Measurements from ENCODE around the gene ERMAP. TPM values are rescaled to one million over a fixed set of nuclear protein-coding genes. Genes with fewer than 3 reads are reported as not detected.
A peak's percentile ranks its signal among the peaks of the same experiment; 100 is the strongest.

Gene ERMAP
- total and polyA plus RNA-seq, 4 experiments from 2014 or later: 2.0 to 8.6 (median 5.3) TPM

DNA sequence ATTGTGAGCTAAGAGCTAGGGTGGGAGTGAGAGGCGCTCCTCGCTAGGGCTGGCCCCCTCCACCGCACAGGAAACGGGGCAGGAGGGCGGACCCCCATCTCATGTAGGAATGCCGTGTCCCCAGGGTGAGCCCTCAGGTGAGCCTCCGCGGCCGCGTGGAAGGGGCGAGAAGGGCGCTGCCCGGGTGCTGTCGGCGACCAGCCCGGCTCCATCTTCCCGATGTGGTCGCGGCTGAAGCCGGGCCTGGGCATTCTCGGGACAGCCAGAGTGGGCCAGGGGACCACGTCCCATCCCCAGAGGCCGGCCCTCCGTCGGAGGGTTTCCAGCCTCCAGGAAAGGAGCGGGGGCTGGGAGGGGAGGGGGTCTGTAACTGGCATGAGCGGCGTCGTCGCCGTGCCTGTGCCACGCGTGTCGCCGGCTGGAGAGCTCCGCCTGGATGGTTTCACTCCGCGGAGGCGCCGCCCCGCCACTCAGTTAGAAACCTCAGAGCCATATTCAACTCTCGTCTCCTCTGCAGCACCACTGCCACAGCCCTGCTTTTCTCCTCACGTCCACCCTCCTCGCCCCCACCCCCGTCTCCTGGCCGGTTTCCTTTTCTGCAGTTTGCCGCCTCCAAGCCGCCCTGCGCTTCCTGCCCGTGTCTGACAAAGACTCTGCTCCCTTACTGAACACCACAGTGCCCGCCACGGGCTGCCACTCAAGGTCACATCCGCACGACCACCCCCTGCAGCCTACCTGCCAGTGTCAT, 31.8 kb upstream of the ERMAP start, which contains the start of gene TMEM269:
Gene TMEM269 (plus strand): TSS at position 46 of the 748 bp plus-strand sequence. CDS start 4,903 bp downstream, outside the sequence.
- peak within 1 kb of the TSS; percentile 85 to 94 (median 88) for H3K4me3 Mint-ChIP-seq
- peak within 1 kb of the TSS; percentile 8 for H3K27ac ChIP-seq (ENCODE audit: low read depth, low read length)
- peak within 1 kb of the TSS; percentile 43 to 90 (median 87) for H3K27ac Mint-ChIP-seq
- H3K4me1 ChIP-seq (ENCODE audit: insufficient read depth, low read length): peaks cover 14% of the 10 kb centered on the region
- peak within 1 kb of the TSS; percentile 6 to 51 for H3K4me3 ChIP-seq (ENCODE audit: low read length in 2 of 2)
- H3K36me3 Mint-ChIP-seq: peaks cover 14 to 20% of the 10 kb centered on the region in 2 donors
- no peaks in the 10 kb centered on the region for H3K9me3 ChIP-seq (ENCODE audit: control insufficient read depth in 1 of 2, low read length in 2 of 2)
- CTCF ChIA-PET (ENCODE audit: partially characterized antibody): interaction anchor here (1.5 to 2.6 kb wide), 2 partner anchors 39 to 288 kb away, joined by 4 to 12 read pairs; no protein-coding TSS in a partner anchor
- POLR2A ChIA-PET (ENCODE audit: partially characterized antibody): interaction anchor here (0.6 to 2.9 kb wide), 4 partner anchors 19 to 103 kb away, joined by 3 to 16 read pairs (median 7); partner anchors contain the start of genes C1orf50, ERMAP, P3H1 and SVBP
- H3K9me3 Mint-ChIP-seq: peaks cover 0 to 2% (median 0%) of the 10 kb centered on the region in 8 donors
- H3K36me3 ChIP-seq (ENCODE audit: insufficient read depth, low read length): peaks cover 3% of the 10 kb centered on the region
- H3K4me1 Mint-ChIP-seq: peaks cover 8 to 23% (median 13%) of the 10 kb centered on the region in 4 donors
- H3K27me3 Mint-ChIP-seq: no peaks in the 10 kb centered on the region
- DNase-seq: peak; percentile 35 to 66 (median 40)
- intact Hi-C loops (cut with micrococcal nuclease): no loop called here
- no peaks in the 10 kb centered on the region for H3K27me3 ChIP-seq (ENCODE audit: insufficient read depth, low read length)

DNA sequence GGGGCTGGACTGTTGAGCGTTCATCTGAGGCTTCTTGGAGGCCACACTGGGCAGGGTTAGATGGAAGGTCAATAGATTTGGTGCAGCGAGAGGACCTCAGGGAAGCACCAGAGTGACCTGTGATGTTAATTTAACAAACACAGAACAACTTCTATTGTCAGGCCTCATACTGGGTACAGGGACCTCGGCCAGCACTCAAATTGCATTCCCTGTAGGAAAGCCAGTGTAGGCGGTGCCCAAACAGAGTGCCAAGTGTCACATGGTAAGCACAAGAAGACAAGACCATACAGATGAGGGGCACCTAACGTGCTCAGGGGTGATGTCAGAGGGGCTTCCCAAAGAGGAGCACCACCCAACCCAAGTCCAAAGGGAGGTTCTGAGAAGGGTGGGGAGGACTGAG, 30.8 kb upstream of the ERMAP start:
- Histone ChIP-seq H3K27ac (ENCODE audit: low read depth, low read length) (no peak overlapping the region), H3K4me3 (ENCODE audit: low read length in 2 of 2) (no peak overlapping the region), H3K9me3 (ENCODE audit: control insufficient read depth in 1 of 2, low read length in 2 of 2) (no peaks in the 10 kb centered on the region), H3K27me3 (ENCODE audit: insufficient read depth, low read length) (no peaks in the 10 kb centered on the region), H3K4me1 (ENCODE audit: insufficient read depth, low read length) (peaks cover 14% of the 10 kb centered on the region), H3K36me3 (ENCODE audit: insufficient read depth, low read length) (no peaks in the 10 kb centered on the region)
- DNase-seq: no peak
- peaks cover 0 to 2% (median 0%) of the 10 kb centered on the region in 8 donors for H3K9me3 Mint-ChIP-seq
- intact Hi-C loops (cut with micrococcal nuclease): no loop called here
- H3K4me3 Mint-ChIP-seq: peak overlapping the region in 7 of 8 donors; percentile 85 to 94 (median 89)
- POLR2A ChIA-PET (ENCODE audit: partially characterized antibody): interaction anchor here (1.6 to 2.9 kb wide), 2 partner anchors 19 to 21 kb away, joined by 4 to 16 read pairs; partner anchors contain the start of genes C1orf50 and P3H1
- CTCF ChIA-PET (ENCODE audit: partially characterized antibody): interaction anchor here (1.5 kb wide), 1 partner anchor 40 kb away, joined by 4 read pairs; no protein-coding TSS in a partner anchor
- H3K27ac Mint-ChIP-seq: peak overlapping the region in 4 of 7 donors; percentile 21 to 90 (median 56)
- no peaks in the 10 kb centered on the region for H3K27me3 Mint-ChIP-seq
- H3K36me3 Mint-ChIP-seq: peaks cover 8 to 10% of the 10 kb centered on the region in 2 donors
- H3K4me1 Mint-ChIP-seq: peaks cover 8 to 23% (median 13%) of the 10 kb centered on the region in 4 donors

DNA sequence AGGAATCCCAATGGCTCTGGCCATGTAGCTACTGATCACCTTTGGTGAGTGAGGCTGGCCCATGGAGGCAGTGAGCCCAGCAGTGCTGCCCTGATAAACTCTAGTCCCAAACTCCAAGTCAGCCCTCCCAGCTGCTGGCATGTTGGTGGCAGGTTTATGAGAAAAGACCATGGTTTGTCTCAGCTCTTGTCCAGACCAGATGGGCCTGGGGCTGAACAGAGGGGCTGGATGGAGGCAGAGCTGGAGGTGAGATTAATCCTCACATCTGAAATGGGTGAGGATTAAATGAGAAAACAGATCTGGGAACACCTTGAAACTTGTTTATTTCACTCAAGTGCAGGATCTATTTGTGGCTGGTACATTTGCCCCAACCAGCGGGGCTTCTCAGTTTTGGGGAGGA, 28.9 kb upstream of the ERMAP start:
- peaks cover 3% of the 10 kb centered on the region in 2 donors for H3K36me3 Mint-ChIP-seq
- ChIA-PET CTCF (ENCODE audit: partially characterized antibody) (no interaction called here), POLR2A (ENCODE audit: partially characterized antibody) (no interaction called here)
- H3K27ac Mint-ChIP-seq: peak overlapping the region in 1 of 7 donors; percentile 19
- no peaks in the 10 kb centered on the region for H3K9me3 Mint-ChIP-seq
- Histone ChIP-seq H3K4me3 (ENCODE audit: low read length in 2 of 2) (no peak overlapping the region), H3K36me3 (ENCODE audit: insufficient read depth, low read length) (no peaks in the 10 kb centered on the region), H3K27me3 (ENCODE audit: insufficient read depth, low read length) (no peaks in the 10 kb centered on the region), H3K27ac (ENCODE audit: low read depth, low read length) (no peak overlapping the region), H3K4me1 (ENCODE audit: insufficient read depth, low read length) (peaks cover 14% of the 10 kb centered on the region), H3K9me3 (ENCODE audit: control insufficient read depth in 1 of 2, low read length in 2 of 2) (no peaks in the 10 kb centered on the region)
- no peaks in the 10 kb centered on the region for H3K27me3 Mint-ChIP-seq
- intact Hi-C loops (cut with micrococcal nuclease): no loop called here
- no peak for DNase-seq
- peak overlapping the region in 1 of 8 donors; percentile 6 for H3K4me3 Mint-ChIP-seq
- peaks cover 7 to 23% (median 12%) of the 10 kb centered on the region in 4 donors for H3K4me1 Mint-ChIP-seq

DNA sequence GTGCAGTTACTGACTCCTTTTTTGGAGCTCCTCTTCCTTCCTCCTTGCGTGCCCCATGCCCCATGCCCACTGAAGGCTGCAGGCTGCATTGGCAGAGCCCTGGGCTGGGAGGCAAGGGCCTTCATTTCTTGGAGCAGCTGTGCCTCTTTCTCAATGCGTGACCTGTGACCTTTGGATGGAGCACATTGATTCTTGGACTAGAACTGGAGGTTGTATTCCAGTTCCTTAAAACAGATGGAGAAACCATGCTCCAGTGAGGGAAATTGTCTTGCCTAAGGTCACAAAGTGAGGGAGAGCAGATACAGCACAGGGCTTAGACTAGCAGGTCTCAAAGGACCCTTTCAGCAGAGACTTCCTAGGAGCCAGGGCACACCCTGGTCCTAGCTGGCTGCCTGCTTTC, 23.1 kb upstream of the ERMAP start:
- ChIA-PET POLR2A (ENCODE audit: partially characterized antibody) (interaction anchor here (1.0 kb wide), 1 partner anchor 23 kb away, joined by 4 read pairs; the partner anchor contains the start of gene ERMAP), CTCF (ENCODE audit: partially characterized antibody) (no interaction called here)
- H3K27me3 Mint-ChIP-seq: peaks cover 0 to 2% of the 10 kb centered on the region in 2 donors
- H3K9me3 ChIP-seq (ENCODE audit: control insufficient read depth in 1 of 2, low read length in 2 of 2): no peaks in the 10 kb centered on the region
- no peaks in the 10 kb centered on the region for H3K4me1 ChIP-seq (ENCODE audit: insufficient read depth, low read length)
- H3K36me3 Mint-ChIP-seq: no peaks in the 10 kb centered on the region
- no peaks in the 10 kb centered on the region for H3K27me3 ChIP-seq (ENCODE audit: insufficient read depth, low read length)
- H3K36me3 ChIP-seq (ENCODE audit: insufficient read depth, low read length): no peaks in the 10 kb centered on the region
- H3K4me3 ChIP-seq (ENCODE audit: low read length in 2 of 2): no peak overlapping the region
- H3K27ac ChIP-seq (ENCODE audit: low read depth, low read length): no peak overlapping the region
- no peaks in the 10 kb centered on the region for H3K9me3 Mint-ChIP-seq
- no peak for DNase-seq
- no peak overlapping the region for H3K4me3 Mint-ChIP-seq
- no peak overlapping the region for H3K27ac Mint-ChIP-seq
- H3K4me1 Mint-ChIP-seq: no peaks in the 10 kb centered on the region
- intact Hi-C loops (cut with micrococcal nuclease): no loop called here

DNA sequence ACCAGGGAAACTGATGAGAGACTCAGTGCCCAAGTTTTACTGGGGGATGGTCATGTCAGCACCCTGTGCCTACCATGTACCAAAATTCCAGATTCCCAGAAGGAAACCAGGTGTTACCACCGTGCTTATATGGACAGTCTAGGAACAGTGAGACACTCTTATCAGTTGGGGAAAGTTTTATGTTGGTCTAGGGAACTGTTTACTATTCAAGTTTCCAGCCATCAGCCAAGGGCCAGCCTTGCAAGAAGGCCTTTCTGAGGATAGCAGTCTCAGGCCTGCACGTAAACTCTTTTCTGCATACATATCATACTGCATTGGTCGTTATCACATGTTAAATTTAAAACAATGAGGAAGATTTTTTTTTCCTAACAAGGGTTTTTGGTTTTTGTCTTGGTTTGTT, 19.5 kb upstream of the ERMAP start:
- no peak for DNase-seq
- Histone ChIP-seq H3K4me1 (ENCODE audit: insufficient read depth, low read length) (no peaks in the 10 kb centered on the region), H3K36me3 (ENCODE audit: insufficient read depth, low read length) (no peaks in the 10 kb centered on the region), H3K27me3 (ENCODE audit: insufficient read depth, low read length) (no peaks in the 10 kb centered on the region), H3K27ac (ENCODE audit: low read depth, low read length) (no peak overlapping the region), H3K9me3 (ENCODE audit: control insufficient read depth in 1 of 2, low read length in 2 of 2) (no peaks in the 10 kb centered on the region), H3K4me3 (ENCODE audit: low read length in 2 of 2) (no peak overlapping the region)
- no peaks in the 10 kb centered on the region for H3K4me1 Mint-ChIP-seq
- H3K4me3 Mint-ChIP-seq: no peak overlapping the region
- intact Hi-C loops (cut with micrococcal nuclease): no loop called here
- POLR2A ChIA-PET (ENCODE audit: partially characterized antibody): no interaction called here
- CTCF ChIA-PET (ENCODE audit: partially characterized antibody): interaction anchor here (1.5 kb wide), 1 partner anchor 15 kb away, joined by 3 read pairs; no protein-coding TSS in a partner anchor
- H3K36me3 Mint-ChIP-seq: no peaks in the 10 kb centered on the region
- no peak overlapping the region for H3K27ac Mint-ChIP-seq
- H3K27me3 Mint-ChIP-seq: peaks cover 0 to 2% of the 10 kb centered on the region in 2 donors
- H3K9me3 Mint-ChIP-seq: no peaks in the 10 kb centered on the region

DNA sequence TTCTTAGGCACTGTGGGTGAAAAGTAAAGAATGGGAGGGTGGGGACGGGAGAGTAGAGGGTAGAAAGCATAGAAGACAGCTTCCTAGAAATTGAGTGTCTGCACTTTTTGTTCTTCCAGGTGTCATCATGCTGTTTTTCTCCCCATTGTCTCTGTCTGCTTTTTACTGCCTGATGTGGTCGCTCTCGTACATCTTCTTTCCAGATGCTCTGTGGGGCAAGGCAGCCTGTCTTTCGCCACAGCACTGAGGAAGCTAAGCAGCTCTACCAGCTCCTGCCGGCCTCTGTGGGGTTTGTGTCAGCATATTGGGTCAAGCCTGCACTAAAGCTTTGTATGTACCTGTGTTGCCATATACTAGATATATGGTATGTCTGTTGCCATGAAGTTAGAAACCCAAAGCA, 18.9 kb upstream of the ERMAP start:
- no peaks in the 10 kb centered on the region for H3K36me3 Mint-ChIP-seq
- Histone ChIP-seq H3K27me3 (ENCODE audit: insufficient read depth, low read length) (no peaks in the 10 kb centered on the region), H3K9me3 (ENCODE audit: control insufficient read depth in 1 of 2, low read length in 2 of 2) (no peaks in the 10 kb centered on the region), H3K27ac (ENCODE audit: low read depth, low read length) (no peak overlapping the region), H3K4me3 (ENCODE audit: low read length in 2 of 2) (no peak overlapping the region), H3K4me1 (ENCODE audit: insufficient read depth, low read length) (no peaks in the 10 kb centered on the region), H3K36me3 (ENCODE audit: insufficient read depth, low read length) (no peaks in the 10 kb centered on the region)
- intact Hi-C loops (cut with micrococcal nuclease): no loop called here
- no peak overlapping the region for H3K4me3 Mint-ChIP-seq
- DNase-seq: no peak
- H3K4me1 Mint-ChIP-seq: no peaks in the 10 kb centered on the region
- ChIA-PET CTCF (ENCODE audit: partially characterized antibody) (interaction anchor here (1.5 kb wide), 1 partner anchor 15 kb away, joined by 3 read pairs; no protein-coding TSS in a partner anchor), POLR2A (ENCODE audit: partially characterized antibody) (no interaction called here)
- H3K27me3 Mint-ChIP-seq: peaks cover 0 to 2% of the 10 kb centered on the region in 2 donors
- no peaks in the 10 kb centered on the region for H3K9me3 Mint-ChIP-seq
- no peak overlapping the region for H3K27ac Mint-ChIP-seq

DNA sequence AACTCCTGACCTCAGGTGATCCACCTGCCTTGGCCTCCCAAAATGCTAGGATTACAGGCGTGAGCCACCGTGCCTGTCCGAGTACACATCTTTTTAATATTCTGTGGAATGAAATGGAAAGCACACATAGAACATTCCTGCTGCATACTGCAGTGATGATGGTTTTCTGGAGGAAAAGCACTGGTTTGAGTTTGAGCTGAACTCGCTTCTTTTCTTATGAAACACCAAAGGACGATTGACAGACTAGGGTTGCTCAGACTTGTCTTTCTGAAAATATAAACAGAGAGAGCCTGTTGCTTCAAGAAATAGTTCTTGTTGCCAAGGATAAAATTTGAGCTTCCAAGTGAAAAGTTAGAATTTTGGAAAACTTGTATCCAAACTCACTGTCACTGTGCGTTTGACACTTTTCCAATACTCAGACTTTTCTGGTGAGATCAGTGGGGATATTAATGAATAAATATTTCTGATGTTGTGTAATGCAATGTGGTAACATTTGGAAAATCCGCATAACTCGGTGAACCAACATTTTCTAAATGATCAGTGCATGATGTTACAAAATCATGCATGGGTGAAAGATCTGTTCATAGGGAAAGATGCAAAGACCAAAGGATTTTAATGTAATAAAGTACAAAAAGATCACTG, 15.0 kb upstream of the ERMAP start:
- Histone ChIP-seq H3K9me3 (ENCODE audit: control insufficient read depth in 1 of 2, low read length in 2 of 2) (no peaks in the 10 kb centered on the region), H3K36me3 (ENCODE audit: insufficient read depth, low read length) (no peaks in the 10 kb centered on the region), H3K4me1 (ENCODE audit: insufficient read depth, low read length) (no peaks in the 10 kb centered on the region), H3K27ac (ENCODE audit: low read depth, low read length) (no peak overlapping the region), H3K4me3 (ENCODE audit: low read length in 2 of 2) (no peak overlapping the region), H3K27me3 (ENCODE audit: insufficient read depth, low read length) (no peaks in the 10 kb centered on the region)
- CTCF ChIA-PET (ENCODE audit: partially characterized antibody): interaction anchor here (0.6 kb wide), 1 partner anchor 72 kb away, joined by 3 read pairs; no protein-coding TSS in a partner anchor
- POLR2A ChIA-PET (ENCODE audit: partially characterized antibody): no interaction called here
- Mint-ChIP-seq H3K36me3 (peaks cover 12 to 13% of the 10 kb centered on the region in 2 donors), H3K4me1 (peaks cover 0 to 7% (median 2%) of the 10 kb centered on the region in 4 donors), H3K4me3 (no peak overlapping the region), H3K27me3 (peaks cover 0 to 2% of the 10 kb centered on the region in 2 donors), H3K9me3 (no peaks in the 10 kb centered on the region), H3K27ac (no peak overlapping the region)
- no peak for DNase-seq
- intact Hi-C loops (cut with micrococcal nuclease): no loop called here
